T-cell (primary cell): ENCODE data around the gene NT5C3A. TPM values are rescaled to one million over a fixed set of nuclear protein-coding genes. Genes with fewer than 3 reads are reported as not detected.
"Not testable (repeated sequence)": the region's sequence is repeated elsewhere in the genome, so short reads cannot be mapped to it uniquely, and the experiment has no call there.

Experiments
- ATAC-seq, 4 experiments: fragments of 200-7000 bp in 3 of 4; fragments of 150-1000 bp in 1 of 4; cut with Tn5 transposase; replicated peaks in 1 of 4; 1 replicate in 3 of 4; 2 replicates in 1 of 4; pipeline ENCODE4 v1.10.0; 2021; ENCODE audit warnings: moderate library complexity in 3 of 4, mild to moderate bottlenecking in 2 of 4, moderate number of reproducible peaks in 1 of 4
- CTCF ChIA-PET, 2 donors: fragments of 300-600 bp; sonication (Branson Sonifier 250); formaldehyde crosslinking; loops; one replicate each; lab custom pipeline; 2022; ENCODE audit warnings: antibody characterized with exemption in 2 of 2; lab: Charles Lee
- POLR2A ChIA-PET, 2 donors: fragments of 300-600 bp; sonication (Branson Sonifier 250); formaldehyde crosslinking; loops; one replicate each; lab custom pipeline; 2022; ENCODE audit warnings: antibody characterized with exemption in 2 of 2; lab: Charles Lee
- DNase-seq, 35 experiments: peaks; one replicate each; pipeline versions ENCODE4 v3.0.0 to v3.0.0-alpha.2; 2013 to 2023
- H3K27ac ChIP-seq: one replicate; pipeline ENCODE4 v1.5.1; 2013; ENCODE audit warnings: low read length
- H3K27me3 ChIP-seq, 2 experiments: replicated peaks in 1 of 2; 1 replicate in 1 of 2; 2 replicates in 1 of 2; pipeline versions ENCODE4 v1.6.1 to v1.7.0; 2013; ENCODE audit warnings: low read length in 1 of 2, mixed read lengths in 1 of 2; ENCODE audit not compliant: control insufficient read depth in 2 of 2, insufficient read depth in 2 of 2; ENCODE audit errors: extremely low read depth in 1 of 2
- H3K36me3 ChIP-seq, 2 donors: 1 replicate in 1 of 2; 2 replicates in 1 of 2; pipeline versions ENCODE4 v1.6.1 to v1.7.0; 2013; ENCODE audit warnings: low read length in 1 of 2; ENCODE audit not compliant: control insufficient read depth in 2 of 2, insufficient read depth in 1 of 2; ENCODE audit errors: extremely low read depth in 1 of 2
- H3K4me1 ChIP-seq, 2 experiments: 1 replicate in 1 of 2; 2 replicates in 1 of 2; pipeline versions ENCODE4 v1.6.1 to v1.7.0; 2013; ENCODE audit warnings: low read length in 2 of 2, mixed read lengths in 1 of 2; ENCODE audit not compliant: insufficient read depth in 2 of 2, control insufficient read depth in 1 of 2; ENCODE audit errors: extremely low read depth in 1 of 2
- H3K4me3 ChIP-seq, 2 donors: 1 replicate in 1 of 2; 2 replicates in 1 of 2; pipeline versions ENCODE4 v1.5.1 to v1.7.0; 2013; ENCODE audit warnings: mild to moderate bottlenecking in 2 of 2, low read length in 1 of 2, moderate library complexity in 1 of 2; ENCODE audit not compliant: control insufficient read depth in 1 of 2; ENCODE audit errors: extremely low read depth in 1 of 2
- H3K9me3 ChIP-seq: 2 replicates; pipeline ENCODE4 v1.7.0; 2013
- H3K27ac Mint-ChIP-seq, 2 donors: one replicate each; pipeline ENCODE4 v1.8.0; 2020 to 2021; ENCODE audit warnings: mild to moderate bottlenecking in 2 of 2, mixed read lengths in 2 of 2
- H3K27me3 Mint-ChIP-seq, 2 donors: one replicate each; pipeline ENCODE4 v1.8.0; 2021 to 2022; ENCODE audit warnings: mixed read lengths in 2 of 2
- H3K36me3 Mint-ChIP-seq: one replicate; pipeline ENCODE4 v1.8.0; 2021; ENCODE audit warnings: mixed read lengths
- H3K4me1 Mint-ChIP-seq, 3 donors: one replicate each; pipeline ENCODE4 v1.8.0; 2020 to 2022; ENCODE audit warnings: mixed read lengths in 3 of 3, mild to moderate bottlenecking in 1 of 3
- H3K4me3 Mint-ChIP-seq, 3 donors: one replicate each; pipeline ENCODE4 v1.8.0; 2020 to 2022; ENCODE audit warnings: mild to moderate bottlenecking in 3 of 3, mixed read lengths in 3 of 3, moderate library complexity in 3 of 3
- H3K9me3 Mint-ChIP-seq, 3 donors: one replicate each; pipeline ENCODE4 v1.8.0; 2020 to 2022; ENCODE audit warnings: mixed read lengths in 3 of 3
- whole genome bisulfite sequencing: methylation state at CpG from one replicate; pipeline ENCODE4 v1.1.5; 2013; ENCODE audit warnings: missing lambda C conversion rate; ENCODE audit not compliant: insufficient coverage; 5-methylcytosine and 5-hydroxymethylcytosine counted together
- total RNA-seq, 35 experiments: library from RNA in 6 of 35; stranded (reverse) in 6 of 35; fragments of 120-200 nt in 1 of 35; gene quantifications; one replicate each; pipeline versions ENCODE4 v1.2.1 to v1.2.4 and lab custom pipeline; 2013 to 2026

Gene NT5C3A
- total RNA-seq, 5 donors from 2014 or later (not counting 1 experiment from before 2014, with no cell fraction given) = 31.1 to 41.1 (median 38.0) TPM

DNA sequence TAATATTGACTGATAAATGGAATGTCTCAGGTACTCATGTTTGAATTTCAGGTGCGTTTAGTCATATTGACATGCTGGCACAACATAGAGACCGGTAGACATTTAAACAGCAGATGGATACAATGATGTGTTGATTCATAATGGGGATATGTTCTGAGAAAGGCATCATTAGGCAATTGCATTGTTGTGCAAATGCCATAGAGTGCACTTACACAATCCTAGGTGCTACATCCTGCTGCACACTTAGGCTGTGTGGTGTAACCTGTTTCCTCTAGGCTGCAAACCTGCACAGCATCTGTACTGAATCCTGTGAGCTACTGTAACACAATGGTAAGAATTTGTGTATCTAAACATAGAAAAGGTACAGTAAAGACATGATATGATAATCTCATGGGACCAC lies 85.4 kb downstream of the NT5C3A start:
- H3K4me3 ChIP-seq, H3K36me3 Mint-ChIP-seq, POLR2A ChIA-PET, H3K36me3 ChIP-seq, DNase-seq, H3K4me1 Mint-ChIP-seq, H3K4me3 Mint-ChIP-seq, H3K4me1 ChIP-seq, H3K9me3 ChIP-seq, ATAC-seq, CTCF ChIA-PET, H3K9me3 Mint-ChIP-seq, H3K27ac Mint-ChIP-seq, H3K27me3 ChIP-seq, H3K27ac ChIP-seq: not testable (repeated sequence)
- peaks cover 2 to 14% of the 10 kb centered on the region in 2 donors for H3K27me3 Mint-ChIP-seq
- 100% methylated on average over 2 of the region's 2 CpGs for WGBS

- ATAC-seq, POLR2A ChIA-PET, H3K27ac Mint-ChIP-seq, H3K27ac ChIP-seq, H3K36me3 ChIP-seq, H3K4me1 ChIP-seq, H3K9me3 ChIP-seq, CTCF ChIA-PET, H3K36me3 Mint-ChIP-seq, H3K4me1 Mint-ChIP-seq, H3K4me3 Mint-ChIP-seq, H3K27me3 ChIP-seq, H3K4me3 ChIP-seq, H3K9me3 Mint-ChIP-seq, DNase-seq: not testable (repeated sequence)
- H3K27me3 Mint-ChIP-seq = peaks cover 2 to 11% of the 10 kb centered on the region in 2 donors
- WGBS = 100% methylated on average over 1 of the region's 3 CpGs
Measured at GRCh38 chr7:32971967-32972366, 90.6 kb downstream of the NT5C3A start.

- DNase-seq, H3K9me3 Mint-ChIP-seq, H3K27ac Mint-ChIP-seq, H3K27me3 Mint-ChIP-seq, H3K4me1 Mint-ChIP-seq, H3K9me3 ChIP-seq, H3K36me3 ChIP-seq, POLR2A ChIA-PET, H3K27ac ChIP-seq, H3K4me3 Mint-ChIP-seq, H3K27me3 ChIP-seq, H3K36me3 Mint-ChIP-seq, CTCF ChIA-PET, ATAC-seq, H3K4me1 ChIP-seq, H3K4me3 ChIP-seq: not testable (repeated sequence)
- no CpG with 5 or more reads among the region's 4 CpGs for WGBS
Measured at GRCh38 chr7:32967268-32967582, 95.4 kb downstream of the NT5C3A start.

DNA sequence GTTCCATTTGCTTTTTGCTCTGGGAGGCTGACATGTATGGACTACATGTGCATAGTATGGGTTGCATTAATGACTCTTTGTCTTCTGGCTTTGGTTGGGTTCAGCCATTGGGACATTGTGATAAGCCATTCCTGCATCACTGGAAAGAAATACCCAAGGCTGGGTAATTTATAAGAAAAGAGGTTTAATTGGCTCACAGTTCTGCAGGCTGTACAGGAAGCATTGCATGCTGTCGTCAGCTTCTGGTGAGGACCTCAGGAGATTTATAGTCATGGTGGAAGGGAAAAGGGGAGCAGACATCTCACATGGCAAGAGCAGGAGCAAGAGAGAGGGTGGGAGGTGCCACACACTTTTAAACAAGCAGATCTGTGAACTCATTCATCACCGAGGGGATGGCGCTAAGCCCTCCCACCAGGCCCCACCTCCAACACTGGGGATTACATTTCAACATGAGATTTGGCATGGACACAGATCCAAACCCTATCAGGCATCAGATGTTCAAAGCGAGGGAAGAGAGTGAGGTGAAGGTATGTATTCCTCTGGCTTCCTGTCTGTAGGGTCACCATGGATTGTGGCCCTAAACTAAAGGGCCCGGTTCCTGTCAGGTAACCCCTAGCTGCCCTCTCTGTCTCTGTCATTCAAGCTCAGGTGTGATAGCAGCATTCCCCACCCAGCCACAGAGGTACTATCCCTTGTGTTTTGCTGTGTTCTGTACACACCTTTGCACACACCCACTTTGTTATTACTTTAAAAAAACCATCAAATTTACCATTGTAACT lies 95.9 kb downstream of the NT5C3A start:
- H3K36me3 Mint-ChIP-seq, H3K9me3 ChIP-seq, H3K27ac ChIP-seq, H3K27ac Mint-ChIP-seq, POLR2A ChIA-PET, H3K4me3 ChIP-seq, H3K4me3 Mint-ChIP-seq, ATAC-seq, H3K27me3 ChIP-seq, H3K9me3 Mint-ChIP-seq, H3K4me1 Mint-ChIP-seq, H3K27me3 Mint-ChIP-seq, H3K36me3 ChIP-seq, H3K4me1 ChIP-seq, DNase-seq: not testable (repeated sequence)
- 100% methylated on average over 1 of the region's 5 CpGs for WGBS
- CTCF ChIA-PET = interaction anchor here in 1 of 2 donors (0.7 kb wide), 1 partner anchor 246 kb away, joined by 3 read pairs; no protein-coding TSS in a partner anchor

GRCh38 chr7:32964461-32965159 lies 98.0 kb downstream of the NT5C3A start:
- POLR2A ChIA-PET, H3K27ac ChIP-seq, H3K36me3 ChIP-seq, H3K4me3 ChIP-seq, H3K4me1 Mint-ChIP-seq, H3K27me3 ChIP-seq, H3K4me3 Mint-ChIP-seq, H3K9me3 Mint-ChIP-seq, H3K27ac Mint-ChIP-seq, H3K36me3 Mint-ChIP-seq, H3K4me1 ChIP-seq, H3K9me3 ChIP-seq: not testable (repeated sequence)
- ATAC-seq (peak; percentile 77 to 83 (median 80)), DNase-seq (peak in 2 of 35 experiments; percentile 2 to 11)
- peaks cover 10% of the 10 kb centered on the region in 2 donors for H3K27me3 Mint-ChIP-seq
- CTCF ChIA-PET = interaction anchor here (0.7 to 1.2 kb wide), 4 partner anchors 17 to 144 kb away, joined by 3 to 5 read pairs (median 3); no protein-coding TSS in a partner anchor
- 0% methylated on average over 2 of the region's 8 CpGs for WGBS
